ENCODE measurements around the gene ARHGAP9. TPM values are rescaled to one million over a fixed set of nuclear protein-coding genes. Genes with fewer than 3 reads are reported as not detected.

ARHGAP9 gene
- total RNA-seq, 1 donor from 2014 or later, result 54.2 TPM

GRCh38 chr12:57454213-57454565, 25.5 kb downstream of the ARHGAP9 start:
- Histone ChIP-seq H3K27ac (no peak overlapping the region), H3K4me3 (no peak overlapping the region), H3K4me1 (peaks cover 8% of the 10 kb centered on the region), H3K27me3 (ENCODE audit: low read depth) (peaks cover 5% of the 10 kb centered on the region), H3K9me3 (no peaks in the 10 kb centered on the region), H3K36me3 (no peaks in the 10 kb centered on the region)
- no peak for ATAC-seq
- intact Hi-C loops (cut with DNase I), result no loop called here
- no peak for DNase-seq
- no peak for TF ChIP-seq CTCF (IDR thresholded peaks at IDR 0.05)

- ATAC-seq, result peak; percentile 87
- peak; percentile 91 for TF ChIP-seq CTCF (IDR thresholded peaks at IDR 0.05)
These were observed 26.6 kb downstream of the ARHGAP9 start for GRCh38 chr12:57452937-57453509.

GRCh38 chr12:57452181-57452936, 27.3 kb downstream of the ARHGAP9 start:
- intact Hi-C loops (cut with DNase I), result no loop called here

More at GRCh38 chr12:57452937-57453509, 26.6 kb downstream of the ARHGAP9 start:
- H3K4me3 ChIP-seq, result no peak overlapping the region
- no peaks in the 10 kb centered on the region for H3K9me3 ChIP-seq
- no peak overlapping the region for H3K27ac ChIP-seq
- peaks cover 5% of the 10 kb centered on the region for H3K27me3 ChIP-seq (ENCODE audit: low read depth)
- no peaks in the 10 kb centered on the region for H3K36me3 ChIP-seq
- intact Hi-C loops (cut with DNase I), result no loop called here
- H3K4me1 ChIP-seq, result no peaks in the 10 kb centered on the region
- peak; percentile 83 for DNase-seq

GRCh38 chr12:57451233-57451778, 28.4 kb downstream of the ARHGAP9 start:
- ATAC-seq (no peak), DNase-seq (no peak)
- no peak overlapping the region for H3K4me3 ChIP-seq
- no peaks in the 10 kb centered on the region for H3K4me1 ChIP-seq
- intact Hi-C loops (cut with DNase I), result no loop called here
- H3K36me3 ChIP-seq, result no peaks in the 10 kb centered on the region
- H3K27ac ChIP-seq, result no peak overlapping the region
- no peaks in the 10 kb centered on the region for H3K9me3 ChIP-seq
- peaks cover 5% of the 10 kb centered on the region for H3K27me3 ChIP-seq (ENCODE audit: low read depth)
- TF ChIP-seq CTCF (IDR thresholded peaks at IDR 0.05), result no peak

More at GRCh38 chr12:57452181-57452936, 27.3 kb downstream of the ARHGAP9 start:
- H3K9me3 ChIP-seq, result no peaks in the 10 kb centered on the region
- no peaks in the 10 kb centered on the region for H3K36me3 ChIP-seq
- DNase-seq (no peak), ATAC-seq (no peak)
- H3K4me1 ChIP-seq, result no peaks in the 10 kb centered on the region
- TF ChIP-seq CTCF (IDR thresholded peaks at IDR 0.05), result no peak
- no peak overlapping the region for H3K27ac ChIP-seq
- H3K27me3 ChIP-seq (ENCODE audit: low read depth), result peaks cover 5% of the 10 kb centered on the region
- H3K4me3 ChIP-seq, result no peak overlapping the region

GRCh38 chr12:57450057-57450456, 29.6 kb downstream of the ARHGAP9 start:
- no peak for TF ChIP-seq CTCF (IDR thresholded peaks at IDR 0.05)
- Histone ChIP-seq H3K4me3 (no peak overlapping the region), H3K9me3 (no peaks in the 10 kb centered on the region), H3K27ac (no peak overlapping the region), H3K4me1 (no peaks in the 10 kb centered on the region), H3K36me3 (no peaks in the 10 kb centered on the region), H3K27me3 (ENCODE audit: low read depth) (no peaks in the 10 kb centered on the region)
- intact Hi-C loops (cut with DNase I), result no loop called here
- DNase-seq, result no peak
- ATAC-seq, result no peak

Measured in lower lobe of right lung (tissue), 2 donors.